Upper lobe of left lung (tissue), 4 donors: ENCODE measurements around the gene CLEC17A.

Experiments
- CTCF ChIP-seq, 6 experiments: fragments of 450-650 bp in 4 of 6; fragments of 200-600 bp in 2 of 6; sonication (generic) in 2 of 6; IDR thresholded peaks; one replicate each; pipeline ENCODE4 v1.5.1; 2016 to 2019; ENCODE audit warnings: antibody characterized with exemption in 6 of 6
- EP300 ChIP-seq, 4 donors: sonication (generic); formaldehyde crosslinking; IDR thresholded peaks; one replicate each; pipeline ENCODE4 v1.5.1; 2017; ENCODE audit warnings: antibody characterized with exemption in 4 of 4, control low read depth in 2 of 4
- POLR2A ChIP-seq, 4 donors: fragments of 450-650 bp; IDR thresholded peaks; one replicate each; pipeline ENCODE4 v1.5.1; 2016 to 2017; ENCODE audit warnings: antibody characterized with exemption in 4 of 4, mild to moderate bottlenecking in 2 of 4
- POLR2AphosphoS5 ChIP-seq, 2 donors: sonication (generic); formaldehyde crosslinking; IDR thresholded peaks; one replicate each; pipeline ENCODE4 v1.5.1; 2017; ENCODE audit warnings: antibody characterized with exemption in 2 of 2

- TF ChIP-seq POLR2A (IDR thresholded peaks at IDR 0.05) (no peak), CTCF (IDR thresholded peaks at IDR 0.05) (no peak), EP300 (IDR thresholded peaks at IDR 0.05) (no peak), POLR2AphosphoS5 (IDR thresholded peaks at IDR 0.05) (no peak)
Observed at GRCh38 chr19:14639536-14640277, 56.8 kb downstream of the CLEC17A start.
